GM23248 (cell line): ENCODE results near the gene PARD3B. TPM values are rescaled to one million over a fixed set of nuclear protein-coding genes. Genes with fewer than 3 reads are reported as not detected.

ENCODE experiments used
- DNase-seq: peaks from one replicate; pipeline ENCODE4 v3.0.0-alpha.2; 2015
- H2AFZ ChIP-seq: fragments of 200-600 bp; sonication (generic); 2 replicates; pipeline ENCODE4 v1.6.1; 2016; ENCODE audit warnings: antibody characterized with exemption
- H3F3A ChIP-seq: fragments of 200-600 bp; sonication (generic); 2 replicates; pipeline ENCODE4 v1.6.1; 2016; ENCODE audit warnings: mild to moderate bottlenecking, antibody characterized with exemption, mixed run types; ENCODE audit not compliant: insufficient read depth
- H3K27ac ChIP-seq: fragments of 200-600 bp; sonication (generic); 2 replicates; pipeline ENCODE4 v1.5.1; 2016; ENCODE audit warnings: mild to moderate bottlenecking
- H3K27me3 ChIP-seq: fragments of 200-600 bp; sonication (generic); replicated peaks from 2 replicates; pipeline ENCODE4 v1.6.1; 2016; ENCODE audit warnings: mild to moderate bottlenecking; ENCODE audit not compliant: insufficient read depth
- H3K36me3 ChIP-seq: fragments of 200-600 bp; sonication (generic); 2 replicates; pipeline ENCODE4 v1.6.1; 2016; ENCODE audit warnings: low read depth, mild to moderate bottlenecking
- H3K4me1 ChIP-seq: fragments of 200-600 bp; sonication (generic); 2 replicates; pipeline ENCODE4 v1.6.1; 2016; ENCODE audit warnings: mild to moderate bottlenecking; ENCODE audit not compliant: insufficient read depth
- H3K4me2 ChIP-seq: fragments of 200-600 bp; sonication (generic); one replicate; pipeline ENCODE4 v1.6.1; 2016; ENCODE audit warnings: mild to moderate bottlenecking; ENCODE audit not compliant: unreplicated experiment
- H3K4me3 ChIP-seq: fragments of 200-600 bp; sonication (generic); 2 replicates; pipeline ENCODE4 v1.5.1; 2016; ENCODE audit warnings: mild to moderate bottlenecking
- H3K79me2 ChIP-seq: fragments of 200-600 bp; sonication (generic); 2 replicates; pipeline ENCODE4 v1.6.1; 2016; ENCODE audit warnings: mild to moderate bottlenecking; ENCODE audit not compliant: insufficient read depth
- H3K9ac ChIP-seq: fragments of 200-600 bp; sonication (generic); 2 replicates; pipeline ENCODE4 v1.6.1; 2016; ENCODE audit warnings: mild to moderate bottlenecking
- H3K9me2 ChIP-seq: fragments of 200-600 bp; sonication (generic); 2 replicates; pipeline ENCODE4 v1.6.1; 2016; ENCODE audit warnings: mixed run types, mild to moderate bottlenecking, moderate library complexity; ENCODE audit not compliant: insufficient read depth
- H3K9me3 ChIP-seq: fragments of 200-600 bp; sonication (generic); one replicate; pipeline ENCODE4 v1.6.1; 2017; ENCODE audit warnings: low read depth
- H4K20me1 ChIP-seq: fragments of 200-600 bp; sonication (generic); 2 replicates; pipeline ENCODE4 v1.6.0; 2016; ENCODE audit not compliant: insufficient read depth
- EZH2 ChIP-seq: fragments of 200-600 bp; sonication (generic); IDR thresholded peaks from 2 replicates; pipeline ENCODE4 v1.6.1; 2018; ENCODE audit warnings: antibody characterized with exemption, mild to moderate bottlenecking; ENCODE audit not compliant: insufficient read depth, poor library complexity, severe bottlenecking
- EZH2phosphoT487 ChIP-seq: fragments of 200-600 bp; sonication (generic); IDR thresholded peaks from 2 replicates; pipeline ENCODE4 v1.6.1; 2018; ENCODE audit warnings: antibody characterized with exemption, moderate library complexity, mild to moderate bottlenecking, low read depth; ENCODE audit not compliant: insufficient read depth
- WGBS, 2 experiments: methylation state at CpG; one replicate each; pipeline ENCODE4 v1.1.6; 2015 to 2017; ENCODE audit warnings: low lambda C conversion rate in 2 of 2, low coverage in 1 of 2; ENCODE audit errors: missing lambda C conversion rate in 2 of 2; 5-methylcytosine and 5-hydroxymethylcytosine counted together
- in situ Hi-C: fragments of 300-500 bp; cut with MboI; formaldehyde crosslinking; loops from 2 replicates; pipeline ENCODE4 v1.15.0; 2020
- polyA plus RNA-seq: library from polyadenylated mRNA; unstranded; fragments of >200 nt; fragmentation: Nextera tagmentation; extraction: Ambion mirVana; gene quantifications from 2 replicates; pipeline ENCODE4 v1.2.1, GENCODE V29; 2016
- total RNA-seq: library from RNA; depleted of rRNA; stranded (reverse); fragments of >200 nt; shearing (Covaris generic); gene quantifications from 2 replicates; pipeline ENCODE4 v1.2.3, GENCODE V29; 2014

The PARD3B gene
- total and polyA plus RNA-seq, 2 experiments from 2014 or later: 2.5 to 6.9 TPM

DNA sequence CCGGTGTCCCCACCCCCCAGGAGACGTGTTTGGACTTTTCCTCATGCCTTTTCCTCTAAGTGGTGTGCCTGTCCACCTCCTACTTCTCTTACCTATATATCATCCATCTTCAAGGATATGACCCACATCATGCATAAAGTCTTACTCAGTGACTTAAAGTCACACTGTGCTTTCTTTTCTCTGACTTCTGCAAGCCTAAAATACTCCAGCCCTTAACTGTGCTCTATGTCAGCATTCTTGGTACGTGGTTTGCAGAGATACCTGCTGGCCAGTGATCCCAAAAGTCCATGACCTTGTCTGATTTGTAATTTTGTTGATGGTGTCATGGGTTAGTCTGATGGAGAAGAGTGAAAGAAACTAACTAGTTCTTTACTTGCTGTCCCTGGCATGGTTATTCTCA is 743.4 kb downstream of the PARD3B start:
- 71 to 78% methylated on average over 3 of the region's 3 CpGs for WGBS, 2 experiments
- no peaks in the 10 kb centered on the region for H3K9me3 ChIP-seq

GRCh38 chr2:205290299-205290698 is 745.0 kb downstream of the PARD3B start:
- in situ Hi-C loops: no loop called here
- 93 to 95% methylated on average over 1 of the region's 1 CpG for WGBS, 2 experiments
- no peak overlapping the region for H3K4me3 ChIP-seq
- no peak overlapping the region for H3K9ac ChIP-seq
- H3K79me2 ChIP-seq: no peaks in the 10 kb centered on the region
- no peaks in the 10 kb centered on the region for H3K4me1 ChIP-seq
- H4K20me1 ChIP-seq: no peaks in the 10 kb centered on the region
- no peak overlapping the region for H3K4me2 ChIP-seq
- no peaks in the 10 kb centered on the region for H3K9me2 ChIP-seq
- no peaks in the 10 kb centered on the region for H3F3A ChIP-seq
- H2AFZ ChIP-seq: no peak overlapping the region
- H3K27me3 ChIP-seq: no peaks in the 10 kb centered on the region
- H3K27ac ChIP-seq: no peak overlapping the region
- H3K36me3 ChIP-seq: no peaks in the 10 kb centered on the region
- no peak for TF ChIP-seq EZH2phosphoT487
- no peak for TF ChIP-seq EZH2
- no peaks in the 10 kb centered on the region for H3K9me3 ChIP-seq
- DNase-seq: no peak

More for the DNA sequence above, 743.4 kb downstream of the PARD3B start:
- Histone ChIP-seq H3K9ac (no peak overlapping the region), H3K79me2 (no peaks in the 10 kb centered on the region), H3F3A (no peaks in the 10 kb centered on the region), H2AFZ (no peak overlapping the region), H3K27me3 (no peaks in the 10 kb centered on the region), H3K27ac (no peak overlapping the region), H4K20me1 (no peaks in the 10 kb centered on the region), H3K4me3 (no peak overlapping the region), H3K4me1 (no peaks in the 10 kb centered on the region), H3K4me2 (no peak overlapping the region), H3K9me2 (no peaks in the 10 kb centered on the region), H3K36me3 (no peaks in the 10 kb centered on the region)
- in situ Hi-C loops: no loop called here
- no peak for TF ChIP-seq EZH2
- TF ChIP-seq EZH2phosphoT487: no peak
- DNase-seq: no peak

- in situ Hi-C loops: no loop called here
- 95 to 98% methylated on average over 1 of the region's 1 CpG for WGBS, 2 experiments
- no peak for DNase-seq
- Histone ChIP-seq H4K20me1 (no peaks in the 10 kb centered on the region), H3K4me1 (no peaks in the 10 kb centered on the region), H3K36me3 (no peaks in the 10 kb centered on the region), H3K9ac (no peak overlapping the region), H3K4me3 (no peak overlapping the region), H2AFZ (no peak overlapping the region), H3K9me2 (no peaks in the 10 kb centered on the region), H3K4me2 (no peak overlapping the region), H3K27ac (no peak overlapping the region), H3K27me3 (no peaks in the 10 kb centered on the region), H3K9me3 (no peaks in the 10 kb centered on the region), H3K79me2 (no peaks in the 10 kb centered on the region), H3F3A (no peaks in the 10 kb centered on the region)
- no peak for TF ChIP-seq EZH2phosphoT487
- no peak for TF ChIP-seq EZH2
Observed at GRCh38 chr2:205292665-205293295, 747.5 kb downstream of the PARD3B start.

GRCh38 chr2:205293559-205293958 is 748.3 kb downstream of the PARD3B start:
- no peaks in the 10 kb centered on the region for H3K79me2 ChIP-seq
- H3K9me2 ChIP-seq: no peaks in the 10 kb centered on the region
- H3K9me3 ChIP-seq: no peaks in the 10 kb centered on the region
- H3K4me3 ChIP-seq: no peak overlapping the region
- no peaks in the 10 kb centered on the region for H3F3A ChIP-seq
- no peak overlapping the region for H3K9ac ChIP-seq
- no peaks in the 10 kb centered on the region for H3K36me3 ChIP-seq
- H3K27me3 ChIP-seq: no peaks in the 10 kb centered on the region
- no peak overlapping the region for H2AFZ ChIP-seq
- H3K27ac ChIP-seq: no peak overlapping the region
- H3K4me2 ChIP-seq: no peak overlapping the region
- TF ChIP-seq EZH2 (no peak), EZH2phosphoT487 (no peak)
- no peaks in the 10 kb centered on the region for H3K4me1 ChIP-seq
- in situ Hi-C loops: no loop called here
- H4K20me1 ChIP-seq: no peaks in the 10 kb centered on the region
- DNase-seq: no peak

- H3K9me2 ChIP-seq: no peaks in the 10 kb centered on the region
- H3K4me2 ChIP-seq: no peak overlapping the region
- no peak for DNase-seq
- in situ Hi-C loops: no loop called here
- no peaks in the 10 kb centered on the region for H3K36me3 ChIP-seq
- no peaks in the 10 kb centered on the region for H3F3A ChIP-seq
- no peak overlapping the region for H3K9ac ChIP-seq
- H3K79me2 ChIP-seq: no peaks in the 10 kb centered on the region
- 96 to 99% methylated on average over 4 of the region's 4 CpGs for WGBS, 2 experiments
- no peak overlapping the region for H2AFZ ChIP-seq
- TF ChIP-seq EZH2 (no peak), EZH2phosphoT487 (no peak)
- H3K9me3 ChIP-seq: no peaks in the 10 kb centered on the region
- H3K27me3 ChIP-seq: no peaks in the 10 kb centered on the region
- no peaks in the 10 kb centered on the region for H3K4me1 ChIP-seq
- no peak overlapping the region for H3K27ac ChIP-seq
- H3K4me3 ChIP-seq: no peak overlapping the region
- no peaks in the 10 kb centered on the region for H4K20me1 ChIP-seq
Observed at GRCh38 chr2:205296959-205297358, 751.7 kb downstream of the PARD3B start.
